ENCODE data around the gene MUS81. TPM values are rescaled to one million over a fixed set of nuclear protein-coding genes. Genes with fewer than 3 reads are reported as not detected.

Gene MUS81
- total RNA-seq, 3 donors from 2014 or later (not counting 1 experiment from before 2014, with no cell fraction given), result 71.6 to 93.4 (median 73.6) TPM

DNA sequence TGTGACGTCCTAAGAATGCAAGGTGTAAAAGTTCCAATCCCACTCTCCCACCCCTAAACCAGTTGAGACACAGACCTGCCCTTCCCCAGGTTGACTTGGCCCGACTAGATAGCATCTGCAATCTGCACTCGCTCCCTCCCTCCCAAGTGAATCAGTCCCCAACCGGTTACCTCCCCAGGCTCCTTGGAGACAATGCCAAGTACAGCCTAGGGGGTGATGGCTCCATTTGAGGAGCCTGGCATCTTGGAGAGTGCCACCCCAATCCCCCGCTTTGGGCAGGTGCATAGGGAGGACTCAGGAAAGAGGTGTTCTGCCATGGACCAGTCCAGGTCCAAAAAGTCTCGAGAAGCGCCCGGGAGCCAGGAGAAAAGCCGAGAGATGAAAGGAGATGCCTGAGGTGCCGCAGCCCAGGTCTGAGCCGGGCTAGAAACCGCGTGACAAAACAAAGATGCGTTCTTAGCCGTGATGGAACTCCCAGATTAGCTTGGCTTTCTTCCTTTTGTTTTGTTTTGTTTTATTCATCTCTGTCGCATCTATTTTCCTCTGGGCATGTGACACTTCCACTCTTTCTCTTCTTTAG, 45.2 kb upstream of the MUS81 start:
- peaks cover 14% of the 10 kb centered on the region for H3K4me1 ChIP-seq (ENCODE audit: control insufficient read depth, insufficient read depth, low read length)
- no peak for TF ChIP-seq CTCF (IDR thresholded peaks at IDR 0.05)
- H3K36me3 ChIP-seq (ENCODE audit: control insufficient read depth, insufficient read depth, low read length), result no peaks in the 10 kb centered on the region
- Mint-ChIP-seq H3K27me3 (ENCODE audit: low read depth in 2 of 2) (peaks cover 0 to 2% of the 10 kb centered on the region in 2 donors), H3K36me3 (no peaks in the 10 kb centered on the region), H3K9me3 (no peaks in the 10 kb centered on the region), H3K4me3 (no peak overlapping the region), H3K4me1 (peaks cover 14% of the 10 kb centered on the region in 2 donors), H3K27ac (no peak overlapping the region)
- DNase-seq (no peak), ATAC-seq (no peak)
- no peaks in the 10 kb centered on the region for H3K27me3 ChIP-seq (ENCODE audit: control insufficient read depth, insufficient read depth, low read length)
- H3K4me3 ChIP-seq (ENCODE audit: low read length), result no peak overlapping the region
- intact Hi-C loops (cut with micrococcal nuclease), result loop anchor here (5.0 kb wide), 1 partner anchor 188 kb away; no protein-coding TSS in a partner anchor
- H3K9me3 ChIP-seq (ENCODE audit: control insufficient read depth, insufficient read depth, low read length), result no peaks in the 10 kb centered on the region
- WGBS (ENCODE audit: insufficient coverage), result 93% methylated on average over 16 of the region's 16 CpGs
- H3K27ac ChIP-seq (ENCODE audit: low read length), result no peak overlapping the region

- H3K4me3 Mint-ChIP-seq, result peak overlapping the region; percentile 93
- intact Hi-C loops (cut with micrococcal nuclease), result loop anchor here (5.0 kb wide), 1 partner anchor 189 kb away; no protein-coding TSS in a partner anchor
- H3K4me3 ChIP-seq (ENCODE audit: low read length), result no peak overlapping the region
- no peak overlapping the region for H3K27ac ChIP-seq (ENCODE audit: low read length)
- WGBS (ENCODE audit: insufficient coverage), result 92% methylated on average over 3 of the region's 3 CpGs
- ATAC-seq, result no peak
- H3K27ac Mint-ChIP-seq, result peak overlapping the region in 1 of 2 donors; percentile 51
- peaks cover 14% of the 10 kb centered on the region for H3K4me1 ChIP-seq (ENCODE audit: control insufficient read depth, insufficient read depth, low read length)
- H3K27me3 ChIP-seq (ENCODE audit: control insufficient read depth, insufficient read depth, low read length), result no peaks in the 10 kb centered on the region
- no peaks in the 10 kb centered on the region for H3K27me3 Mint-ChIP-seq (ENCODE audit: low read depth in 2 of 2)
- no peaks in the 10 kb centered on the region for H3K9me3 Mint-ChIP-seq
- no peaks in the 10 kb centered on the region for H3K9me3 ChIP-seq (ENCODE audit: control insufficient read depth, insufficient read depth, low read length)
- no peaks in the 10 kb centered on the region for H3K36me3 ChIP-seq (ENCODE audit: control insufficient read depth, insufficient read depth, low read length)
- peaks cover 14% of the 10 kb centered on the region in 2 donors for H3K4me1 Mint-ChIP-seq
- no peaks in the 10 kb centered on the region for H3K36me3 Mint-ChIP-seq
- no peak for TF ChIP-seq CTCF (IDR thresholded peaks at IDR 0.05)
- DNase-seq, result no peak
Measured at GRCh38 chr11:65816696-65817095, 43.5 kb upstream of the MUS81 start.

DNA sequence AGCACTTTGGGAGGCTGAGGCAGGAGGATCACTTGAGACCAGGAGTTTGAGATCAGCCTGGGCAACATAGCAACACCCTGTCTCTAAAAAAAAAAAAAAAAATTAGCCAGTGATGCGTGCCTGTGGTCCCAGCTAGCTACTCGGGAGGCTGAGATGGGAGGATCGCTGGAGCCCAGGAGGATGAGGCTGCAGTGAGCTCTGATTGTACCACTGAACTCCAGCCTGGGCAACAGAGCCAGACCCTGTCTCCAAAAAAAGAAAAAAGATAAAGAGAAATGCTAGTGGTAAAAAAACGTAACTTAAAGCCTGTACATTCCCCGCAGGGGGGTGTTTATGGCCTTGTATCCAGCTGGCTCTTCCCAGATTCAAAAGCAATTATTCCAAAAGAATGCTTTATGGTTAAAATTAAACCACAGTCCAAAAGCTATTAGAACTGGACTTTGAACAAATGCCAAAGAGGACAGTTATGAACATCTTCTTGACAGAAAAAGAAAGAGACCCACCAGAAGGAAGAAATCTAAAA, 42.9 kb upstream of the MUS81 start:
- H3K27me3 ChIP-seq (ENCODE audit: control insufficient read depth, insufficient read depth, low read length), result no peaks in the 10 kb centered on the region
- no peaks in the 10 kb centered on the region for H3K36me3 ChIP-seq (ENCODE audit: control insufficient read depth, insufficient read depth, low read length)
- H3K4me1 Mint-ChIP-seq, result peaks cover 14% of the 10 kb centered on the region in 2 donors
- no peak for DNase-seq
- H3K9me3 ChIP-seq (ENCODE audit: control insufficient read depth, insufficient read depth, low read length), result no peaks in the 10 kb centered on the region
- H3K4me3 Mint-ChIP-seq, result peak overlapping the region; percentile 93
- H3K27ac ChIP-seq (ENCODE audit: low read length), result peak overlapping the region; percentile 52
- peaks cover 14% of the 10 kb centered on the region for H3K4me1 ChIP-seq (ENCODE audit: control insufficient read depth, insufficient read depth, low read length)
- H3K4me3 ChIP-seq (ENCODE audit: low read length), result peak overlapping the region; percentile 33
- no peaks in the 10 kb centered on the region for H3K9me3 Mint-ChIP-seq
- H3K27me3 Mint-ChIP-seq (ENCODE audit: low read depth in 2 of 2), result no peaks in the 10 kb centered on the region
- no peak for ATAC-seq
- 88% methylated on average over 5 of the region's 5 CpGs for WGBS (ENCODE audit: insufficient coverage)
- H3K36me3 Mint-ChIP-seq, result no peaks in the 10 kb centered on the region
- TF ChIP-seq CTCF (IDR thresholded peaks at IDR 0.05), result no peak
- peak overlapping the region; percentile 51 to 69 for H3K27ac Mint-ChIP-seq
- intact Hi-C loops (cut with micrococcal nuclease), result loop anchor here (5.0 kb wide), 1 partner anchor 190 kb away; no protein-coding TSS in a partner anchor
